Measurements from ENCODE around the gene TMEM127.
"Not testable (repeated sequence)": the region's sequence is repeated elsewhere in the genome, so short reads cannot be mapped to it uniquely, and the experiment has no call there.

The TMEM127 gene, protein sequence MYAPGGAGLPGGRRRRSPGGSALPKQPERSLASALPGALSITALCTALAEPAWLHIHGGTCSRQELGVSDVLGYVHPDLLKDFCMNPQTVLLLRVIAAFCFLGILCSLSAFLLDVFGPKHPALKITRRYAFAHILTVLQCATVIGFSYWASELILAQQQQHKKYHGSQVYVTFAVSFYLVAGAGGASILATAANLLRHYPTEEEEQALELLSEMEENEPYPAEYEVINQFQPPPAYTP

GRCh38 chr2:96265840-96266679, at the start of gene TMEM127, which contains the start of gene CIAO1:
TSS of gene TMEM127 (minus strand) at chr2:96265997. CDS start at chr2:96265381, 616 bp downstream.
TSS of gene CIAO1 (plus strand) at chr2:96266225. CDS start at chr2:96266351, 126 bp downstream.
- peak; percentile 99 for DNase-seq

DNA sequence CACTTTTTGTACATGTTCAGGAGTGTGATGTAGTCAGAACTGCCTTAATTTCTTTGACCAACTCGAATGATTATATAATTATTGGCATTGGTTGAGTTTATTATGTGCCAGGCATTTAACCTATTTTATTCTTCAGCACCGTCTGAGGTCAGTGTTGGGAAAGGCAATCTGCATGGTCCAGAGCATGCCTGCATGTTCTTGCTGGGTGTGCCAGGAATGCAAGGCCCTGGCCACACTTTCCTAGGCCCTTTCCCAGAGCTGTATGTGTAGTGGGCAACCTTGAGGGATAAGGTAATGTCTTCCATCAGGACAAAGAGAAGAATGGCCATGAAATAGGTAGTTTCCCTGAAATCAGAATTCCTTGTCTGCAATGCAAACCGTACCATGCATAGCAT, 49.2 kb upstream of the TMEM127 start:
- no peak for DNase-seq

GRCh38 chr2:96308248-96308647, 42.5 kb upstream of the TMEM127 start:
- DNase-seq: no peak

DNA sequence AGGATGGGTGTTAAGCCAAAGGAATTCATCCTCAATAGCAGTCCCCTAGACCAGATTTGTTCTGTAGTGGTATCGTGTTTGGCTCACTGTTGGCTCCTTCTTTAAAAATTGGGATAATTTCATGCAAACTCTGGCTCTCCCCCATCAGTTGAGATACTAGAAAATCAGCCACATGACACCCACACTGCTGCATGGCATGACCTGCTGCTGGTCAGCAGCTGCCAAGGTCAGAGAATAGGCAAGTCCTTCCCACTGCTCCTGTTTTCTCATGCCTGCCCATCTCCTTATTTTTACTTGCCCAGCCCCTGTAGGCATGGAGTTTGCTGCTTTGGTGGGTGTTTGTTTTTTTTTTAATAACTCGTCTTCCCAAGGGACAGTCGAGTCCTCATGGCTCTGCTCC, 40.6 kb upstream of the TMEM127 start:
- DNase-seq: no peak

- no peak for DNase-seq
These were observed 40.1 kb upstream of the TMEM127 start for GRCh38 chr2:96305979-96306308.

DNA sequence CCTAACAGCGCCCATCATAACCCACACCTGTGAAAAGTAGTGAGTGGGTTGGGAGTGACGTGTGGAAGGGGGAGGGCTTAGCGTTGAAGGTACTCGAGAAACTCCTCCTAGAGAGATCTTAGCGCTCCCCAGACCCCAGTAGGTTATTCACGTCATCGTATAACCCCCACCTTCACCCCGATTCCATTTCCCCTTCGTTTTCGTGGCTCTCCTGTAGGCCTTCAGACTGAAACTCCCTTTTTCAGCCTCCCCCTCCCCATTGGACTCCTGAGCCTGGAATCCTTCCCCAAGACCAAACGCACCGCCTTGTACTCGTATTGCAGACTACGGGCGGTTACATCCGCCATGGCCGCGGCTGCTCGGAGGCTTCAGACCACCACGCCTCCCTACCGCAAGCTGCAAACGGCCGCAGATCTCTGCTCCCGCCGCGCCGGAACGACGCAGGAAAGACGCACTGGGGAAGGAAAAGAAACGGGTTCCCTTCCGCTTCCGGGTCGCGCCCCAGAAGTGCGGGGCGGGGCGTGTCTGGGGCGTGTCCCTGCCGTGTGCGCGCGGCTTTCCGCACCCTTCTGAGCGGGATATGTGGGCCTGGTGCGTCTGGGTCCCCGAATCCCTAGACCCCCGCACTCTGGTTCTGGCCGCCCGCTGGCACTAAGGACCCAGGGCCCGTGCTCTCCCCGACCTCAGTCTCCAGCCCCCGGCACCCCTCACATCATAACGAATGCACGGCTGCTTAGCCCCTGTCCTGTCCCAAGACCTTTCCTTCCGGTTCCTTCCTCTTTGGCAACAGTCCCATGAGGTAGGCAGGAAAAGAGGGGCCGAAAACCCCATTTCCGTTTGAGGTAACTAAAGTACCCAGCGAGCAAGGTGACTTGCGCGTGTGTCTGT, 39.5 kb upstream of the TMEM127 start, which contains the start of gene SNRNP200:
Gene SNRNP200, minus strand, starts transcription at position 456 of the 888 bp plus-strand sequence. Its CDS starts 109 bp downstream, at position 347.
- DNase-seq: peak; percentile 95

GRCh38 chr2:96304606-96305005, 38.8 kb upstream of the TMEM127 start:
- no peak for DNase-seq

- DNase-seq: no peak
These were observed 36.1 kb upstream of the TMEM127 start for GRCh38 chr2:96301865-96302264.

- no peak for DNase-seq
These were observed 31.1 kb upstream of the TMEM127 start for GRCh38 chr2:96296925-96297324.

DNA sequence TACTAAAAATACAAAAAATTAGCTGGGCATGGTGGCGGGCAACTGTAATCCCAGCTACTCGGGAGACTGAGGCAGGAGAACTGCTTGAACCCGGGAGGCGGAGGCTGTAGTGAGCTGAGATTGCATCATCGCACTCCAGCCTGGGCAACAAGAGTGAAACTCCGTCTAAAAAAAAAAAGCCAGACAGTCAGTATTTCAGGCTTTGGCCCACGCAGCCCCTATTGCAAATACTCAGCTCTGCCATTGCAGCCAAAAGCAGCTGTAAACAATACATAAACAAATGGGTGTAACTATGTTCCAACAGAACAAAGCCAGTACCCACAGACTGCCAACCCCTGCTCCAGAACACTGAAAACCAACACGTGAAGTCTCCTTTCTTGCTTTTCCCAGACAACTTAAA, 28.5 kb upstream of the TMEM127 start:
- not testable (repeated sequence) for DNase-seq

DNA sequence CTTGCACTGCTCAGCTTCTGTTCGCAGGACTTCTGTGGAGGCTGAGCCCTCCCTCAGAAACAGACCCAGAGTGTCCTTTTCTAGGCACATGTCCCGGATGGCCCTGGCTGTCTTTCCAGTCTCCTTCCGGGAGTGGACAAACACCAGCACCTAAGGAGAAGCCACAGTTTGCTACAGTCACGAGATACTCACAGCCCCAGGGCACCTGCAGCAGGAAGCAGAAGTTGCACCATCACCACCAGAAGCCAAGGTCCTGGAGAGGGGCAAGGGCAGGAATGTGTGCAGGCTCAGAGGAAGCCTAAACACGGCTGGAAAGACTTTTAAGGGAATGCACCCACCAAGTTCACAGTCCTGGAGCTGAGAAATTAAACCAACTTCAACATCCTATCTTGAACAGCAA, 26.0 kb upstream of the TMEM127 start:
- no peak for DNase-seq

- DNase-seq: no peak
These were observed 21.6 kb upstream of the TMEM127 start for GRCh38 chr2:96287273-96287856.

- no peak for DNase-seq
These were observed 11.1 kb upstream of the TMEM127 start for GRCh38 chr2:96276787-96277499.

DNA sequence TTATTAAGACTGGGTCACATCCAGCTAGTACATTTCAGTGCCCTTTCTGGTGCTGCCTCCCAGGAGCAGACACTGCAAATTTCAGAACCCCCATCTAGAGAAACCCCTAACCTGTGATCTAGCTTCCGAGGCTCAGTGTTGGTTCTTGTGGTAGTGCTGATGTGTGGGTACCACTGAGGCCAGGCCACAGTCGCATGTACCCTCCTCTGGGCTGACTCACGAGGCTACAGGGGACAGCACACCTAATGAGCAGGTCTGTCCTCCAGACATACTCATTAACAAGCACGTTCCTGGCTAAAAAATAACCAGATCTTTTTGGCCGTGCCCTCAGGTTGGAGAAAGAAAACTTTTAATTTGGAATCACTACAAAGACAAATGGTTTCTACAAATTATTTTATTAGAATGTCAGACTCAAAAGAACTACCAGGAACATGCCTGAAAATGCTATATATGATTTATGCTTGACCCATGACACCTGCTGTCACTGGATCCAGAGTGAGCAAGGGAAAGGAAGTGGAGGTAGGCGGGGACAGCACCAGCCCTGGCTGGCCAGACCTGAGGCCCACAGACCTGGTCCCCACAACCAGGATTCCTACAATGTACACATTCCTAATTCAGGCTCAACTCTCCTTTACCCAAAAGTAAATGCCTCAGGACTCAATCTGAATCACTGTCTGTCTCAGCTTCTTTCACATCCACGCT, 8.7 kb upstream of the TMEM127 start:
- DNase-seq: no peak

- no peak for DNase-seq
These were observed 8.0 kb upstream of the TMEM127 start for GRCh38 chr2:96273763-96274162.

- no peak for DNase-seq
These were observed 6.2 kb upstream of the TMEM127 start for GRCh38 chr2:96271995-96272394.

DNA sequence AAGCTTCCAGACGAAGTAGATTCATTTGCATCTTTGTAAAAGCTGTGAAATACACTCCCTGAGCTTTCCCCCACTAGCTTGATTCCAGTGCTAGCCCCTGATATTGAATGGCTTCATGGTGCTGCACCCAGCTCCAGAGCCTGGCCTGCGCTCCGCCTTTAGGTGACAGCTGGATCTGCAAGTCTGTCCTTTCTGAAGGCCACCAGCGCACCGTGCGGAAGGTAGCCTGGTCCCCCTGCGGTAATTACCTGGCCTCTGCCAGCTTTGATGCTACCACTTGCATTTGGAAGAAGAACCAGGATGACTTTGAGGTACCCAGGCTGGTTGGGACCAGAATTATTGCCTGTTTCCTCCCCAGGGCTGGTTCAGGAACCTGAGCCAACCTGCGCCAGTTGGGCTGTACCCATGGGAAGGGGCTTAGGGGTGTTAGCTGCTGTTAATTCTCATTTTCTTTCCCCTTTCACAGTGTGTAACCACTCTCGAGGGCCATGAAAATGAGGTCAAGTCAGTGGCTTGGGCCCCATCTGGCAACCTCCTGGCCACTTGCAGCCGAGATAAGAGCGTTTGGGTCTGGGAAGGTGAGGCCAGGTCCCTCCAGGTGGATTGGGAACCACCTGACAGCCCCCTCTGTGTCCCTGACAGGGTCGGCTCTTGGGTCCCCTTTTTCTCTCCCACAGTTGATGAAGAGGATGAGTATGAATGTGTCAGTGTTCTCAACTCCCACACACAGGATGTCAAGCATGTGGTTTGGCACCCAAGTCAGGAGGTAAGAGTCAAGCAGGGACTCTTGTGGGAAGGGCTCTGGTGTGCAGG, 1.6 kb upstream of the TMEM127 start:
- DNase-seq: peak; percentile 32

DNA sequence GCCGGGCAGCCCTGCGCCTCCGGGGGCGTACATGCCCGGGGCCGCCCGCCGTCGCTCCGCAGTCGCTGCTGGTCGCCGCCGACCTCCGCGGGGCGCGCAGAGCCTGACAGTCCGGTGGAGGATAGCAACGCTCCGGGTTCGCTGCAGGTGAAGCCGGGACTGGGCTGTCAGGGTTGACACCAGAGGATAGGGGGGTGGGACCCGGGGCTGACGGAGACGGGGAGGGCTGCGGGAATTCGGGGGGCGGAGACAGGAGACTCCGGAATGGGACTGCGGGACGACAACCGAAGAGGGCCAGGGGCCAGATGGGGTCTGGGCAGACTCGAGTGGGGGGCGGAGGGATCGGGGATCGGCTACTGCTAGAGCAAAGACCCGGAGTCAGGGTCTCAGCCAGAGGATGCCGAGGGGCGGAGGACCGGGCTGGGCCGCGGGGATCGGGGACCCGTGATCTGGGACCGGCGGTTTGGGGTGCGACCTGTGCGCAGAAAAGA, 403 bp downstream of the TMEM127 start:
- DNase-seq: no peak

DNA sequence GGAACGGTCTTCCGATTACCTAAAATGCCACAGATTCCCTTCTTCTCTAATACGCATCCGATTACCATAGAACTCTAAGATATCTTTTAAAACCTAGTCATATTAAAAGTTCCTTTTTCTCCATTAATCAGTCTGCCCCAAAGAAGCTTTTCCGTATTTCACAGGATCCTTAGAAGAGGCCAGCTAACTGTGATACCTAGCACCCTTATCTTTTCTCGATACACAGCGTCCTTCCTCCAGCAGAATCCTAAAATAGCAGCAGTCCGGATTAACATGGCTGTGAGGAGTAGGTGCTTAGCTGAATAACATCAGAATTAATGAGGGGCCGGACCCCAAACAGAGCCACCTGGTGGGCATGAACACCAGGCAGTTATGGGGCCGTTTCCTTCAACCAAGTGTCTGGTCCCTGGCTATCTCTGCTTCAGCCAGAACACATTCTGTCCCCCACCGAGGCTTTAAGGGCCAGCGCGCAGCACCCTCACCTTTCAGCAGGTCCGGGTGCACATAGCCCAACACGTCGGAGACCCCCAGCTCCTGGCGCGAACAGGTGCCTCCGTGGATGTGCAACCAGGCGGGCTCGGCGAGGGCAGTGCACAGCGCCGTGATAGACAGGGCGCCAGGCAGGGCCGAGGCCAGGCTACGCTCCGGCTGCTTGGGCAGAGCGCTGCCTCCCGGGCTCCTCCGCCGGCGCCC, 995 bp downstream of the TMEM127 start:
- peak; percentile 72 for DNase-seq

DNA sequence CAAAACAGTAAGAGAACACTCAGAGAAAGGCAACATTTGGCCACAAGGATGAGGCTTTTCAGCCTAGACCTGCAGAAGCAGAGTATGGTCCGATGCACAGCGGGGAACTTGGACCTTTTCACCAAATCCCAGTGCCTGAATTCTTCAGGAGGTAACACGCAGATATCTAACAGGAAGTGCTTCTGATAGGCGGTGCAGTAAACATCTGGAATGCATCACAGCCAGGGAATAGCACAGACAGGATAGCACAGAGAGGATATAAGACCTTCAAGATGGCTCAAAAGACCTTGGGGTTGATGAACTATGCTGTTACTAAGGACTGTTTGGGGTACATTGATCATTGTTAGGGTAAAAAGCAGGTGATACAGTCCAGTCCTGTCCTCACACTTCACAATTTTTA, 1.7 kb downstream of the TMEM127 start:
- no peak for DNase-seq
